Measurements from ENCODE around the gene MYG1. TPM values are rescaled to one million over a fixed set of nuclear protein-coding genes. Genes with fewer than 3 reads are reported as not detected.

Gene MYG1
- total and polyA plus RNA-seq, 2 donors (not counting 3 experiments of a cell fraction or from before 2014, with no cell fraction given): 65.5 to 65.8 TPM

- no peak for FAIRE-seq
- DNase-seq (ENCODE audit: low read depth, low spot score): no peak
- intact Hi-C loops (cut with micrococcal nuclease) (no loop called here), dilution Hi-C loops (cut with MboI; ENCODE audit: extremely low pct_ligation_motif_present, low sequenced_read_pairs) (no loop called here)
- ChIA-PET CTCF (interaction anchor here (0.9 to 12.3 kb wide), 5 partner anchors 9 to 224 kb away, joined by 3 to 366 read pairs (median 4); partner anchors contain the start of genes AAAS and MYG1), POLR2A (no interaction called here)
- BruUV-seq (replicated peaks): no TSS peak
- Histone ChIP-seq H3K27me3 (ENCODE audit: control insufficient read depth in 2 of 2, insufficient read depth in 2 of 2, low read length in 2 of 2) (no peaks in the 10 kb centered on the region), H4K20me1 (replicated peaks; ENCODE audit: control insufficient read depth, extremely low read depth, insufficient read depth, low read length) (no peaks in the 10 kb centered on the region), H3K36me3 (ENCODE audit: control insufficient read depth in 2 of 2, extremely low read depth in 1 of 2, insufficient read depth in 2 of 2, low read length in 2 of 2) (peaks cover 2 to 11% of the 10 kb centered on the region in 2 experiments), H3K27ac (ENCODE audit: insufficient read depth, low read depth, low read length) (no peak overlapping the region), H3K4me2 (ENCODE audit: insufficient read depth, low read length) (no peak overlapping the region), H3K79me2 (ENCODE audit: control insufficient read depth, insufficient read depth, low read length) (peaks cover 3% of the 10 kb centered on the region), H3K4me1 (ENCODE audit: control insufficient read depth, extremely low read depth, insufficient read depth, low read length) (peaks cover 23% of the 10 kb centered on the region), H3K9me3 (replicated peaks; ENCODE audit: control insufficient read depth, insufficient read depth, low read length) (no peaks in the 10 kb centered on the region), H2AFZ (ENCODE audit: low read depth, low read length) (no peak overlapping the region), H3K9ac (replicated peaks; ENCODE audit: extremely low read depth, insufficient read depth, low read length) (no peak overlapping the region), H3K9me1 (replicated peaks; ENCODE audit: control insufficient read depth, extremely low read depth, insufficient read depth, low read length) (no peaks in the 10 kb centered on the region), H3K4me3 (replicated peaks in 1 of 3; ENCODE audit: insufficient read depth in 1 of 3, low read depth in 1 of 3, low read length in 3 of 3) (no peak overlapping the region)
- TF ChIP-seq MYC (IDR thresholded peaks at IDR 0.05; ENCODE audit: low read depth, low read length) (no peak), CTCF (IDR thresholded peaks at IDR 0.05; ENCODE audit: extremely low read depth in 1 of 2, insufficient read depth in 1 of 2, low read depth in 1 of 2, low read length in 2 of 2) (no peak), JUN (IDR thresholded peaks at IDR 0.05; ENCODE audit: borderline replicate concordance, insufficient read depth, insufficient read length, low read depth) (no peak)
Measured at GRCh38 chr12:53290661-53291060, 8.8 kb upstream of the MYG1 start.

GRCh38 chr12:53292426-53292825 lies 7.1 kb upstream of the MYG1 start:
- Histone ChIP-seq H3K27me3 (ENCODE audit: control insufficient read depth in 2 of 2, insufficient read depth in 2 of 2, low read length in 2 of 2) (no peaks in the 10 kb centered on the region), H2AFZ (ENCODE audit: low read depth, low read length) (no peak overlapping the region), H3K36me3 (ENCODE audit: control insufficient read depth in 2 of 2, extremely low read depth in 1 of 2, insufficient read depth in 2 of 2, low read length in 2 of 2) (peaks cover 2 to 10% of the 10 kb centered on the region in 2 experiments), H3K9ac (replicated peaks; ENCODE audit: extremely low read depth, insufficient read depth, low read length) (no peak overlapping the region), H3K9me1 (replicated peaks; ENCODE audit: control insufficient read depth, extremely low read depth, insufficient read depth, low read length) (no peaks in the 10 kb centered on the region), H3K27ac (ENCODE audit: insufficient read depth, low read depth, low read length) (no peak overlapping the region), H3K4me2 (ENCODE audit: insufficient read depth, low read length) (no peak overlapping the region), H3K4me3 (replicated peaks in 1 of 3; ENCODE audit: insufficient read depth in 1 of 3, low read depth in 1 of 3, low read length in 3 of 3) (no peak overlapping the region), H3K9me3 (replicated peaks; ENCODE audit: control insufficient read depth, insufficient read depth, low read length) (no peaks in the 10 kb centered on the region), H3K79me2 (ENCODE audit: control insufficient read depth, insufficient read depth, low read length) (peaks cover 20% of the 10 kb centered on the region), H4K20me1 (replicated peaks; ENCODE audit: control insufficient read depth, extremely low read depth, insufficient read depth, low read length) (no peaks in the 10 kb centered on the region), H3K4me1 (ENCODE audit: control insufficient read depth, extremely low read depth, insufficient read depth, low read length) (peaks cover 29% of the 10 kb centered on the region)
- dilution Hi-C loops (cut with MboI; ENCODE audit: extremely low pct_ligation_motif_present, low sequenced_read_pairs) (no loop called here), intact Hi-C loops (cut with micrococcal nuclease) (no loop called here)
- FAIRE-seq (no peak), DNase-seq (ENCODE audit: low read depth, low spot score) (no peak)
- POLR2A ChIA-PET: no interaction called here
- TF ChIP-seq FOS (IDR thresholded peaks at IDR 0.05; ENCODE audit: borderline replicate concordance, insufficient read depth, low read length) (no peak), GATA2 (IDR thresholded peaks at IDR 0.05; ENCODE audit: insufficient read depth, insufficient read length, low read depth, low read length) (no peak), MYC (IDR thresholded peaks at IDR 0.05; ENCODE audit: low read depth, low read length) (no peak), MAX (IDR thresholded peaks at IDR 0.05; ENCODE audit: insufficient read depth, insufficient read length) (no peak), POLR2A (IDR thresholded peaks at IDR 0.05; ENCODE audit: low read depth, low read length) (no peak)
- CTCF ChIA-PET: interaction anchor here (1.0 to 12.3 kb wide), 4 partner anchors 24 to 79 kb away, joined by 3 to 366 read pairs (median 4); partner anchors contain the start of genes AAAS and ESPL1
- BruUV-seq (replicated peaks): no TSS peak

All from endothelial cell of umbilical vein (primary cell).